ENCODE data around the gene VKORC1L1.

- TF ChIP-seq CTCF (conservative IDR thresholded peaks at IDR 0.05; ENCODE audit: low read length) = no peak
- no peak for TF ChIP-seq EZH2phosphoT487 (IDR thresholded peaks at IDR 0.05; ENCODE audit: borderline replicate concordance)
These were observed 74.0 kb downstream of the VKORC1L1 start for GRCh38 chr7:65946904-65947303.
